SHP77 (cell line): ENCODE measurements around the gene ZNF800.
"Not testable (repeated sequence)": the region's sequence is repeated elsewhere in the genome, so short reads cannot be mapped to it uniquely, and the experiment has no call there.

Experiments used
- DNase-seq, 2 experiments: peaks; one replicate each; lab custom pipeline; 2025; lab: John Stamatoyannopoulos, UW

The ZNF800 gene

GRCh38 chr7:127392566-127393367, at the start of gene ZNF800:
Gene ZNF800 (minus strand): TSS chr7:127392708. CDS start chr7:127391557, 1,151 bp downstream.
- peak; percentile 77 to 87 for DNase-seq

GRCh38 chr7:127440206-127440605, 47.7 kb upstream of the ZNF800 start:
- no peak for DNase-seq

- DNase-seq = no peak
Measured at GRCh38 chr7:127438836-127439235, 46.3 kb upstream of the ZNF800 start.

- DNase-seq = no peak
Measured at GRCh38 chr7:127437837-127438236, 45.3 kb upstream of the ZNF800 start.

GRCh38 chr7:127437241-127437640, 44.7 kb upstream of the ZNF800 start:
- DNase-seq = no peak

- DNase-seq = not testable (repeated sequence)
Measured at GRCh38 chr7:127429281-127429680, 36.8 kb upstream of the ZNF800 start.

- DNase-seq = no peak
Measured at GRCh38 chr7:127419196-127419595, 26.7 kb upstream of the ZNF800 start.

GRCh38 chr7:127418459-127418858, 26.0 kb upstream of the ZNF800 start:
- DNase-seq = no peak

GRCh38 chr7:127417346-127417745, 24.8 kb upstream of the ZNF800 start:
- DNase-seq = no peak

- no peak for DNase-seq
Measured at GRCh38 chr7:127415060-127415742, 22.7 kb upstream of the ZNF800 start.

- DNase-seq = no peak
Measured at GRCh38 chr7:127413962-127414361, 21.5 kb upstream of the ZNF800 start.

- DNase-seq = no peak
Measured at GRCh38 chr7:127413326-127413725, 20.8 kb upstream of the ZNF800 start.

GRCh38 chr7:127411176-127411575, 18.7 kb upstream of the ZNF800 start:
- DNase-seq = no peak

GRCh38 chr7:127409629-127410028, 17.1 kb upstream of the ZNF800 start:
- DNase-seq = no peak

- no peak for DNase-seq
Measured at GRCh38 chr7:127404286-127405072, 12.0 kb upstream of the ZNF800 start.

- DNase-seq = no peak
Measured at GRCh38 chr7:127396184-127396583, 3.7 kb upstream of the ZNF800 start.

GRCh38 chr7:127395104-127395503, 2.6 kb upstream of the ZNF800 start:
- not testable (repeated sequence) for DNase-seq

GRCh38 chr7:127393368-127394058, 1.0 kb upstream of the ZNF800 start:
- DNase-seq = peak; percentile 18 to 43

GRCh38 chr7:127392182-127392565, 334 bp downstream of the ZNF800 start:
- DNase-seq = peak in 1 of 2 experiments; percentile 32

- DNase-seq = peak in 1 of 2 experiments; percentile 32
Measured at GRCh38 chr7:127391591-127392181, 822 bp downstream of the ZNF800 start.

GRCh38 chr7:127390817-127391590, 1.5 kb downstream of the ZNF800 start:
- no peak for DNase-seq
